Measurements from ENCODE around the gene MSRB2.

MSRB2 gene

DNA sequence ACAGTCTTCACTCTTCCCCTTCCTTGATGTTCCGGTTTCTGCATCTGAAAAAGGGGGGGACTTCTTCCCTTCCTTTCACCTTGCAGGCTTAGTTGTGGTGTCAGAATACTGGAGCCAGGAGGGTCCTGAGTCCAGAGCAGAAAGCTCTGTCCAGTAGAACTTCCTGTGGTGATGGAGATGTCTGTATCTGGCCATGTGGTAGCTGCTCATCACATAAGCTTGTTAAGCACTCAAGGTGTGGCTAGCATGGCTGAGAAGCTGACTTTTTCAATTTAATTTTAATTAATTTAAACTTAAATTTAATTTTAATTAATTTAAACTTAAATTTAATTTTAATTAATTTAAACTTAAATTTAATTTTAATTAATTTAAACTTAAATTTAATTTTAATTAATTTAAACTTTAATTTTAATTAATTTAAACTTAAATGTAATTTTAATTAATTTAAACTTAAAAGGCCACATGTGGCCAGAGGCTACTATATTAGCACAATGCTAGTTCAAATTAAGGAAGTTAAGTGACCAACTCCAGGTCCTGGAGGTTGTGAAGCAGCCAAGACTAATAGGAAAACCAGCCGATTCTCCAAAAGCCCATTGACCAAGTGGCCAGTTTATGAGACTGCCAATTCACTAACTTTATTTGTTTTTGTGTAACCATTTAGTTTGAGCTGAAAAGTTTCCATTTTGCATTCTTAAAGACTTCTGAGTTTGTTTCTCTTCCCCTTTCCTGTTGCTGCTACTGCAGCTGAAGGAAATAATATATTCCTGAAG lies 16.3 kb downstream of the MSRB2 start:
- no peak for DNase-seq (ENCODE audit: low read depth, low spot score)

DNA sequence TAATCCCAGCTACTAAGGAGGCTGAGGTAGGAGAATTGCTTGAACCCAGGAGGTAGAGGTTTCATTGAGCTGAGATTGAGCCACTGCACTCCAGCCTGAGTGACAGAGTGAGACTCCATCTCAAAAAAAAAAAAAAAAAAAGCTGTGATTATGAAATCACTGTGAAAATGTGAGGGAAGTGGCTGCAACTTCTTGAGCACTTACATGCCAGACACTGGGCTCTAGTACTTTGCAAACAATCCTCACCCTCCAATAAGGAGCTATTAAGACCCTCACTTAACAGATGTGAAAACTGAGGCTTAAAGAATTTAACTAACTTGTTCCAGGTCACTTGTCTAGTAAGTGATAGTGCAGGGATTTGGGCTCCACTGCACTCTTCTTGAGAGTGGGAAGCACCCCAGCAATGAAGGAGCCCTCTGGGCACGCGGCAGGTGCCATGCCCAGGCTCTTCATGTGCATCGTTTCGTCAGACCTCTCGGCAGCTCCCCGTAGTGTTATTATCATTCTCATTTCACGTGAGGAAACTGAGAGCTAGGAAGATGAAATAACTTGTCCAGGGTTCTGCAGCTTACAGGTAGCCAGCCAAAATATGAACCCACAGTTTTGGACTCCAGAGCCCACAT lies 19.0 kb downstream of the MSRB2 start:
- no peak for DNase-seq (ENCODE audit: low read depth, low spot score)

DNA sequence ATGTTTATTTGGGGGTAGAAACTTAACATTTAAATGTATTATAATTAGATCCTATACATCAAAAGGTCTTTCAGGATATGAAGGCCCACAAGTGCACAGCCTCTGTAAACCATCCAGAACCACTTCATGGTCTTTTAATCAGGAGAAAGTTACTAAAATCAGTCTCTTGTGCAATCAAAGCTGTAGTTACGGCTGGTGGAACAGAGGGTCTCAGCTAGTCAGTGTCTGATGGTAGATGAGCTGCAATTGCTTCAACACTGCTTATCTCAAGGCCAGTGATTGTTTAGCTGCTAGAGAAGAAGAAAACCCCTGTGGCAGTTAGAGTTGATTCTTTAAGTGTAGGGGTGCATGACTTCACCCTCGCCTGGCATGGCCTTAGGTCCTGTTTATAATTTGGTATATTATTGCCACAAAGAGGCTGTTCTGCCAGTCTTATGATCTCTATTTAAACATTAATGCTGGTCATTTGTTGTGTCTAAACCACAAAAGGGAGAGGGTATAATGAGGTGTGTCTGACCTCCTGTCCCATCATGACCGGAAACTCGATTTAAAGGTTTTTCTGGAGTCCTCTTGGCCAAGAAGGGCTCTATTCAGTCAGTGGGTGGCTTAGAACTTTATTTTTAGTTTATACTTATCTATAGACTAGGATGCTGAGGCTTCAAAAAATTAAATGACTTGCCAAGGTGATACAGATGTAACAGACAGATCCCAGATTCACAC lies 21.3 kb downstream of the MSRB2 start:
- no peak for DNase-seq (ENCODE audit: low read depth, low spot score)

DNA sequence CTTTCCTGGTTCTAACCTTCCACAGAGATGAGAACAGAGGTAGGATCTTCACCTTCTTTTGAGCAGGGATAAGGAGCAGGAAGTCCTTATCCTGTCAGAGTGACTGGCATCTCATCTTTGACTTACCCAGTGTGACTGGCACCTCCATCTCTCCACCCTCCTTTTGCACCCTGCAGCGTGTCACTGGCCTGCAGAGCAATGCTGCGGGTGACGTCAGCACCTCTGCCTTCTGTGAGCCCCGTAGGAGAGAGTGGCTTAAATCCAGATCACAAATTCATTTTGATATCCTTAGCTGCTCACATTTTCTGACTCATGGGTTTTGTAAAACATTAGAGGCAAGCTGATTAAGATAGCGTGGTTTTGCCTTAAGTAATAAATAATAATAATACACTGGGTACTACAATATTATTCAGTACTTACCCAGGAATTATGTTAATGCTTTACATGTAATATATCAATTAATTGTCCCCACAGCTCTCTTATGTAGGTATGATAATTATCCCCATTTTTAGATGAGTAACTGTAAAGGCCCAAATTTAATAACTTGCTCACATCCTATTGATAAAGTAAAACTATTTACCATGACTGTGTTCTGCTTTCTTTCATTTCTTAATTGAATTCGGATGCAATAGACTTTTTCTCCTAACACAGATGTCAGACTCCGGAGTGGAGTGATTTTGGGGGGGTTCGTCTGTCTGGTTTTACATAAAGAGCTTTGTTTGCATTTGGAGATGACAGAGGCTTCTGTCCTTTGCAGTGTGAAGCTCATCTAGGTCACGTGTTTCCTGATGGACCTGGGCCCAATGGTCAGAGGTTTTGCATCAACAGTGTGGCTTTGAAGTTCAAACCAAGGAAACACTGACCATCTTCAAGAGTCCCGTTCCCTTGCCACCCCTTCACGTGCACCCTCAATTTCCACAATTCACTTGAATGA lies 24.9 kb downstream of the MSRB2 start:
- no peak for DNase-seq (ENCODE audit: low read depth, low spot score)

DNA sequence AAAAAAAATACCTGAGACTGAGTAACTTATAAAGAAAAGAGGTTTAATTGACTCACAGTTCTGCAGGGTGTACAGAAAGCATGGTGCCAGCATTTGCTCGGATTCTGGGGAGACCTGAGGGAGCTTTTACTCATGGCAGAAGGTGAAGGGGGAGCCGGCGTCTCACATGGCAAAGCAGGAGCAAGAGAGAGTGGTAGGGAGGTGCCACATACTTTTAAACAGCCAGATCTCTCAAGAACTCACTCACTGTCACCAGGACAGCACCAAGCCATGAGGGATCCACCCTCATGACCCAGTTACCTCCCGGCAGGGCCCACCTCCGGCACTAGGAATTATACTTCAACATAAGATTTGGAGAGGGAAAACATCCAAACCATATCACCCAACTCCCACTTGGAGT lies 25.8 kb downstream of the MSRB2 start:
- DNase-seq (ENCODE audit: low read depth, low spot score), result no peak

DNA sequence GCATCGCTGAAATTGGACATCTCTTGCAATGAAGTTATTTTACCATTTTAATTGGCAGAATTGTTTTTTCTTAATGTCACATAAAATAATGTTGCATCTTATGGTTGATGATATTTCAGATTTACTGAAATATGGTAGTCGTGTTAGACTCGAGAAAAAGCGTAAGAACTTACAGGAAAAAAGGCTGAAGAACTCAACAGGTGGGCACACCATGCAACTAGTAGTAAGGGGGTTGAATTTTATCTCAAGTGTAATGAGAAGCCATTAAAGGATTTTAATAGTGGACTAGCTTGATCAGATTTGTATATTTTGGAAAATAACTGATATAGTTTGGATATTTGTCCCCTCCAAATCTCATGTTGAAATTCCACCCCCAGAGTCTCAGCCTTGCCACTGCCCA lies 41.1 kb downstream of the MSRB2 start:
- DNase-seq (ENCODE audit: low read depth, low spot score), result no peak

DNA sequence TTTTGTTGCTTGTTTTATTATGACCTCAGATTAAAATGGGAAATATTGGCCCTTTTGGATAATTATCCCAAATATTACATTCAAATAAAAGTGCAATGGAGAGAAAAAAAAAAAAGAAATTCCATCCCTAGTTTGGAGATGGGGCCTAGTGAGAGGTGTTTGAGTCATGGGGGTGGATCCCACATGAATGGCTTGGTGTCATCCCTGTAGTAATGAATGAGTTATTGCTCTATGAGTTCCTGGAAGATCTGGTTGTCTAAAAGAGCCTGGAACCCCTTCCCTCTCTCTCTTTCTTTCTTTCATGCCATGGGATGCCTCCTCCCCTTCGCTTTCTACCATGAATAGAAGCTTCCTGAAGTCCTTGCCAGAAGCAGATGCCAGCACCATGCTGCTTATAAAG lies 44.3 kb downstream of the MSRB2 start:
- no peak for DNase-seq (ENCODE audit: low read depth, low spot score)

DNA sequence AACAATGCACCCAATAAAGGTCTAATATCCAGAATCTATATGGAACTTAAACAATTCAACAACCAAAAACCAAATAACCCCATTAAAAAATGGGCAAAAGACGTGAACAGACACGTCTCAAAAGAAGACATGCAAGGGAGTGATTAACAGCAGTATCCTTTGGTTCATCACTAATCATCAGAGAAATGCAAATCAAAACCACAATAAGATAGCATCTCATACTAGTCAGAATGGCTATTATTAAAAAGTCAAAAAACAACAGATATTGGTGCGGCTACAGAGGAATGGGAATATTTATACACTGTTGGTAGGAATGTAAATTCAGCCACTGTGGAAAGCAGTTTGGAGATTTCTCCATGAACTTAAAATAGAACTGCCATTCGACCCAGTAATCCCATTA lies 46.6 kb downstream of the MSRB2 start:
- DNase-seq (ENCODE audit: low read depth, low spot score), result no peak

DNA sequence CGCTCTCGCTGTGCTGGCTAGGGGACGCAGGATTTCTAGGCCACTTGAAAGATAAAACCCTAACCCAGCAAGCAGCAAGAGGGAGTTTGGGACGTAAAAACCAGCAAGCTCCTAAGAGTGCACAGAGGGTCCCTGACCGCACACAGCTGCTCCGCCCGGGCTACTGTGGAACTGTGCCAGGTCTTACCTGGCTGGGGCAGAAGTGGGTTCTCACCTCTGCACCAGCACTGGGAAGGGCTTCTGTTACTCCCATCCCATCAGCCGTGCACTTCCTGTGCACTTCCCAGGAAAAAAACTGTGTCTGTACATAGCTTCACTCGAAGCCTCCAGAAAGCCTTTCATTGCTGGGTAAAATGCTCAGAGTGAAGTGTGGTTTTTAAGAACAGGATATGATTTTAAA lies 50.9 kb downstream of the MSRB2 start:
- DNase-seq (ENCODE audit: low read depth, low spot score), result no peak

DNA sequence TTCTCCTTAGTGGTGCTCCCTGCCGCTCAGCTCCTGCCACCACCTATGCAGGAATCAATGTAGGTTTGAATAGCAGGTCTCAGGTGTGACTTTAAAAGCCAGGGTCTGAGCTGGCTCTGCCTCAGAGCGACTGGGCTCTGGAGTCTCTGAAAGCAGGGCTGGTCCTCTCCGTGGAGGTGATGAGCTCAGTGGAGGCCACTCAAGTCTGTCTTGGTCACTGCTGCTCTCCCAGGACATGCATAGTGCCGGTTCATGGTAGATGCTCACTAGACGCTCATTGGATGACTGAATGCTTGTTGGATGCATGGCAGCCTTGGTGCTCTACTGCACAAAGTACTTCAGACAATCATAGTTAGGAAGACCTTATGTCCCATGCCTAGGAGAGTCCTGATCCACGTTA lies 51.7 kb downstream of the MSRB2 start:
- DNase-seq (ENCODE audit: low read depth, low spot score), result no peak

DNA sequence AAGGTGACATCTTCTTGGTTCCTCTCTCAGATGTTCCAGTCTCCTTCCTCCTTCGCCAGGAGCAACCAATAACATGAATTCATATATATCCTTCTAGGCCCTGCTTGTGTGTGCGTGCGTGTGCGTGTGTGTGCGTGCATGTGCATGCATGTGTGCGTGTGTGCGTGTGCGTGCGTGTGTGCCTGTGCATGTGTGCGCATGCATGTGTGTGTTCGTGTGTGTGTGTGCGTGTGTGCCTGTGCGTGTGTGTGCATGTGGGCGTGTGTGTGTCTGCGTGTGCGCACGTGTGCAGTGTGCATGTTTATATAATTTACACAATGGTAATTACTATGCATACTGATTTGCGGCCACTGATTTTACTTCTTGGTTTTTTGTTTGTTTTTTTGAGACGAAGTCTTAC lies 52.8 kb downstream of the MSRB2 start:
- DNase-seq (ENCODE audit: low read depth, low spot score), result no peak

DNA sequence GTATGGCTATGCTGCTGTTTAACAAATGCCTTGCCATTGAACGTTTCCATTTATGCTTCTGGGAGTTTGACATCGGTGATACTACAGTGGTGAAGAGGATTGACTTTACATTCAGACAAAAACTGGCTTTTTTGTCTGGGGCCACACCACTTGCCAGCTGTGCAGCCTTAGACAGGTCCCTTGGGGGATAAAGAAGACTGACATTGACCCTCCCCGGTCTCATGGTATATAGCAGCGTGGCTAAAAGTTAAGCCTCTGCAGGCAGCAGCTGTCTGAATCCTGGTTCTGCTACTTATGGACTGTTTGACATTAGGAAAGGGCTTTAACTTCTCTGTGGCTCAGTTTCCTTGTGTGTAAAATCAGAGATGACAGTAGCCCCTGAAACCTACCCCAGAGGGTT lies 54.7 kb downstream of the MSRB2 start:
- no peak for DNase-seq (ENCODE audit: low read depth, low spot score)

DNA sequence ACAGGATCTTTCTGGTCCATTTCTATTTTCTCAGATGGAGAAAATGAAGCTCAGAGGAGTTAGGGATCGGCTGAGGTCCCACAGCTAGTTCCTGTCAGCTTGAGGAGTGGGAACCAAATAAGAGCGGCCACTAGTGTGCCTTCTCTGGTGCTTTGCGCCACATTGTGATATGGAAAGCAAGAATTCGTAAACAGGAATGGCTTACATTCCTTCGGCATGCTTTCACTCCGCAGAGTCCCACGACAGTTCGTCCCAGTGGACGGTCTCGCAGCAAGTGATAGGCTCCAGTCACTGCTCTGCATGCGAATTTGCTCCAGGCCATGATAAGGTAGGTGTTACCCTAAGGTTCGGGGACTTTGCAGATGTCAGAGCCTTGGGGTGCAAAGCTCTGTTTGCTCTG lies 55.2 kb downstream of the MSRB2 start:
- no peak for DNase-seq (ENCODE audit: low read depth, low spot score)

DNA sequence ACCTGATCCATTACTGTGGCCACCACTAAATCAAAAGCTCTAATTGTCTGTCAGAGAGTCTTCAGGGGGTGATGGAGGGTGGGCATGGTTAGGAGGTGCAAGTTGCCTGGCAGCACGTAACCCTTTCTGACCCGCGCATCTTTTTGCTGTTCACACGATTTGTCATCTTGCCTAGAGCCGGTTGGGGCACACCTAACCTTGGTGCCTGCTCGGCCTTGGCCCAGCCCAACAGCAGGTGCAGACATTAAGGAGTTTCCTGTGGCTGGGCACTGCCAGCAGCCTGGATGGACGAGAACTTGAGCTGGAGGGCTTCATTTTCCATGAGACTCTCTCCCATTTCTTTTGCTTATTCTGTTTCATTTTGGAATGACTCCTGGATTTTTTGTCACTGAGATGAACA lies 55.7 kb downstream of the MSRB2 start:
- DNase-seq (ENCODE audit: low read depth, low spot score), result no peak

DNA sequence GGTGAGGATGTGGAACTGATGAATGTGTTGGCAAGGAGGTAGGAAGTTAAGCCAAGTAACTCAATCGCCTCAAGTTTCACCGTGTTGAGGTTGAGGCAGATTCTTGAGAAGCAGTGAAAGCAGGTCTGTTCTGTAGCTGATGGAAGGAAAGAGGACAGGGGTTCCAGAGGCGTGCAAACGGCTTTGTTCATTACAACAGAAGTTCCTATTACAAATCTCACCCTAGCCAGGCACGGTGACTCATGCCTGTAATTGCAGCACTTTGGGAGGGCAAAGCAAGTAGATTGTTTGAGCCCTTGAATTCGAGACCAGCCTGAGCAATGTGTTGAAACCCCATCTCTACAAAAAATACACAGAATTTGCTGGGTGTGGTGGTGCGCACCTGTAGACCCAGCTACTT lies 59.8 kb downstream of the MSRB2 start:
- DNase-seq (ENCODE audit: low read depth, low spot score), result no peak

DNA sequence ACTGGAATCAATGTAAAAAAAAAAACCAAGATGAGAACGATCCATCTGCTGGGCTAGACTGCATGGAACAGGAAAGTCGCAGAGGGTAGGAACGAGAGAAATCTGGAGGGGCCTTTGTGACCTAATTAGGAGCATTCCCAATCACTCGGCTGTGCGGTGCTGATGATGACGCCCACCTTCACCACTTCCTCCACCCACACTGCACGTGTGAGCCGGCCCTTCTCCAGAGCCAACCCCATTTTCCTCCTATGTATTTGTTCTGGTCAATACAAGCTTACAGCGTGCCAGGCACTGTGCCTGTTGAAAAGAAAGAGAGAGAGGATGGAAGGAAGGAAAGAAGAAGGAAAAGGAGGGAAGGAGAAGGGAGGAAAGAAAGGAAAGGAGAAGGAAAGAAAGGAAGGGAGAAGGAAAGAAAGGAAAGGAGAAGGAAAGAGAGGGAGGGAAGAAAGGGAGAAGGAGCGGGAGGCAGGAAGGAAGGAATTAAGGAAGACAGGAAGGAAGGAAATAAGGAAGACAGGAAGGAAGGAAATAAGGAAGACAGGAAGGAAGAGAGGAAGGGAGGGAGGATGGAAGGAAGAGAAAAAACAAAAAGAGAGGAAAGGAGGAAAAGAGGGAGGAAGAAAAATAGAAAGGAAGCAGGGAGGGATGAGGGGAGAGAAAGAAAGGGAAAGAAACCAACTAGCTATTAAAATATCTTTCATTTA lies 61.2 kb downstream of the MSRB2 start:
- DNase-seq (ENCODE audit: low read depth, low spot score), result no peak

DNA sequence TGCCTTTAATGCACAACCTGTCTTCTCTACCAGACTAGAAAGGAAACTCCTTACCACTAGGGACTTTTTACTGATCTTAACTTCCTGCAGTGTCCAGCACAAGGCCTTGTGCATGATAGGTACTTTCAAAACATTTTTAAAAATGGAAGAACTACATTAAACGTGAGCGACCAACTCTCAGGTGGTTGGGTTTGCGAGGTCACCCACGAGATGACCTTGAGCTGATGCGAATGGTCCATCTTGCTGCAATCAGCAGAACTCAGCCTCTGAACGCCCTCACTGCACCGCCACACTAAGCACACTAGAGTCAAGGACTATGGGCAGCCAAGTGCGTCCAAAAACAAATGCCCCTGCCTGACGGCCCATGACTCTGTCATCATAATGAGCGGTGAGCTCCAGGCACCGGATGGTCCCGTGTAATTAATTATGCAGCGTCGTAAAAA lies 61.9 kb downstream of the MSRB2 start:
- DNase-seq (ENCODE audit: low read depth, low spot score), result no peak

DNA sequence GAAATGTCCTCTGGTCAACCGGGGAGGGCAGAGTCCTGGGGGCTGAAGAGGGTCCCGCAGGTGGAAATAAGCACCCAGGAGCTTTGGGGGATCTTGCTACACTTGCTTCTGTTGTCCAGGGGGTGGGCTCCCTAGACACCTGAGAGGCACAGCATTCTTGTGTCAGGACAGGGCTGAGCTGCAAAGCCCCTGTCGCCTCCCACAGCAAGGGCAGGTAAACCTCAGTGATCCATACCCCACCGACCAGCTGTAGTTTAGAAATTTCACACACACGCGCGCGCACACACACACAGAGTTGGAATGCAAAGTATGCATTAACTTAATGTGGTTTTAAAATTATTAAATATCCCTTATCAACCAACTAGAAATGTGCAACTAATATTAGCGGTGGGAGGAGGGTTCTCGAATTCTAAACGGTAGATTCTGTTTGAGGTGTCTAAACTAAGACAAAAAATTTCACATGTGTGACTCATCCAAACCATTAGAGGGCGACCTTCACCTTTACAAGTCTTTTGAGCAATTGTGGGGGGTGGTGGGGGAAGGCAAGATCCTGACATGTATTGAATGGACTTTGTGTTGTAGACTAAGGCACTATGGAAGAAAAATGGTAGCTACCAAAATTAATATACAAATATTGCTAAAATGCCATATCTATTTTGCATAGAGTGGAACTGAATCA lies 62.5 kb downstream of the MSRB2 start:
- DNase-seq (ENCODE audit: low read depth, low spot score), result peak; percentile 30

DNA sequence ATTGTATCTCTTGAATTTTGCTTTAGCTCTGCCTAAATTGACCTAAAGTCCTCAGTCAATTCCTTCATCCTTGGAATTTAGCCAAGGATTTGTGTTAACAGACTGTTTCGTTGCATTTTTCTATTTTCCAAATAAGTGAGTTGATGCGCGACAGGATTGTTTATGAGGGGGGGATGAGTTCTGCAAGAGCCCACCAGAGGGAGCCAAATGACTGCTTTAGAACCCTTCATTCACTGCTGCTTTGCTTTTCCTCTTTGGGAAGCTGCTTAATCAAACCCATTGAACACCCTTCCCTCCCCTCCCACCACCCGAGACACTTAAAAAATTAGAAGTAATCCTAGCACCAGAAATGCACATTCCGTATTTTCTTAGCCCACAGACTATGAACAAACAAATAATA lies 63.0 kb downstream of the MSRB2 start:
- DNase-seq (ENCODE audit: low read depth, low spot score), result peak; percentile 87

DNA sequence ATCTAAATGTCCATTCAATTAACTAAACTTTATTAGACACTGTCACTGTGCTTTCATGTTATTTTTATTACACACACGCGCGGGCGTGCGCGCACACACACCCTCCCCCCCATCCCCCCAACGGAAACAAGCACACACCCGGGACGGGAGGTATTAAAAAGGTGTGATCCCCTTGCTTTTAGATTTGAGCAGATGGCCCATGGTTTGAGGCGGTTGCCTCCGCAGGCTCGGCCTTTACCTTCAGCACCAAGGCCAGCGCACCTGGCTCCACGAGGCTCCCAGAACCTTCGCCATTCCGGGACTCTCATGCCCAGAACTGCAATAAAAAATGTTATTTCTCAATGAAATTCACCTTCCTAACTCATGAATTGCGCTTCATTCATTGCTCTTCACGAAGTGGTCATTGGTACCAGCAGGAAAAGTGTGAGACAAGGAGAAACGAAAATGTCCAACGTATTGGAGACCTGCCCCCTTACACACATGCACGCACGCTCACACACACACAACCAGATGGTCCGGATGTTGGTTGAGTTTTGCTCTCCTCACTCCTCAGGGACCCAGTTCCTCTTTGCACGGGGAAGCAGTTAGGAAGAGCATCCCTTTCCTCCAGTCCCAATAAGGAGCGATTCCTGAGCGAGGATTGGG lies 76.0 kb downstream of the MSRB2 start:
- peak; percentile 62 for DNase-seq (ENCODE audit: low read depth, low spot score)
